Fibroblast of lung (primary cell): ENCODE measurements around the gene AGRN. TPM values are rescaled to one million over a fixed set of nuclear protein-coding genes. Genes with fewer than 3 reads are reported as not detected.

Experiments
- DNase-seq, 2 donors: peaks; one replicate each; pipeline versions ENCODE4 v3.0.0 to v3.0.0-alpha.2; 2010; ENCODE audit warnings: low read depth in 2 of 2
- H2AFZ ChIP-seq: 2 replicates; pipeline ENCODE4 v1.5.1; 2012; ENCODE audit warnings: low read length, control low read depth, inconsistent platforms
- H3K27ac ChIP-seq: 2 replicates; pipeline ENCODE4 v1.5.1; 2011; ENCODE audit warnings: low read length, control low read depth; ENCODE audit not compliant: insufficient read depth
- H3K27me3 ChIP-seq: 2 replicates; pipeline ENCODE4 v1.5.1; 2011; ENCODE audit warnings: mild to moderate bottlenecking, low read length; ENCODE audit not compliant: control insufficient read depth, insufficient read depth
- H3K36me3 ChIP-seq: 2 replicates; pipeline ENCODE4 v1.5.1; 2011; ENCODE audit warnings: low read length; ENCODE audit not compliant: control insufficient read depth, insufficient read depth
- H3K4me1 ChIP-seq: 2 replicates; pipeline ENCODE4 v1.5.1; 2011; ENCODE audit warnings: low read length; ENCODE audit not compliant: control insufficient read depth, insufficient read depth; ENCODE audit errors: extremely low read depth
- H3K4me2 ChIP-seq: 2 replicates; pipeline ENCODE4 v1.5.1; 2011; ENCODE audit warnings: low read length, control low read depth; ENCODE audit not compliant: insufficient read depth; ENCODE audit errors: extremely low read depth
- H3K4me3 ChIP-seq, 4 experiments: fragments of 200-600 bp in 1 of 4; sonication (generic) in 1 of 4; replicated peaks in 1 of 4; 2 replicates each; pipeline ENCODE4 v1.5.1; 2011 to 2016; ENCODE audit warnings: low read length in 4 of 4, low read depth in 3 of 4, mild to moderate bottlenecking in 3 of 4, control low read depth in 2 of 4, inconsistent platforms in 1 of 4, mixed read lengths in 1 of 4; ENCODE audit not compliant: insufficient read depth in 1 of 4; ENCODE audit errors: control extremely low read depth in 1 of 4
- H3K79me2 ChIP-seq: 2 replicates; pipeline ENCODE4 v1.5.1; 2012; ENCODE audit warnings: mild to moderate bottlenecking, low read length, inconsistent platforms; ENCODE audit not compliant: control insufficient read depth, insufficient read depth
- H3K9ac ChIP-seq: 2 replicates; pipeline ENCODE4 v1.5.1; 2011; ENCODE audit warnings: mild to moderate bottlenecking, low read length, control low read depth; ENCODE audit not compliant: insufficient read depth
- H3K9me3 ChIP-seq: 2 replicates; pipeline ENCODE4 v1.5.1; 2012; ENCODE audit warnings: low read depth, low read length; ENCODE audit not compliant: control insufficient read depth, insufficient read depth
- H4K20me1 ChIP-seq: 2 replicates; pipeline ENCODE4 v1.5.1; 2011; ENCODE audit warnings: low read length; ENCODE audit not compliant: control insufficient read depth, insufficient read depth; ENCODE audit errors: extremely low read depth
- EZH2 ChIP-seq: IDR thresholded peaks from 2 replicates; pipeline ENCODE4 v1.5.1; 2012; ENCODE audit warnings: low read length, control low read depth, mild to moderate bottlenecking; ENCODE audit errors: missing control alignments
- polyA plus RNA-seq, 2 donors: library from polyadenylated mRNA; depleted of rRNA in 1 of 2; stranded (reverse) in 1 of 2; unstranded in 1 of 2; fragments of >200 nt; gene quantifications; 2 replicates each; pipeline ENCODE4 v1.2.1, GENCODE V29; 2011 to 2012; ENCODE audit warnings: missing spikeins in 1 of 2
- total RNA-seq: library from RNA; depleted of rRNA; stranded (reverse); fragments of >200 nt; gene quantifications from 2 replicates; pipeline ENCODE4 v1.2.1, GENCODE V29; 2014
- TF ChIP-seq, protein P1 (sequence below), 2 donors: IDR thresholded peaks in 1 of 2; conservative IDR thresholded peaks in 1 of 2; 1 replicate in 1 of 2; 2 replicates in 1 of 2; pipeline ENCODE4 v1.5.1; 2011 to 2012; ENCODE audit warnings: low read length in 2 of 2, control low read depth in 1 of 2, inconsistent platforms in 1 of 2, low read depth in 1 of 2, mild to moderate bottlenecking in 1 of 2

Gene AGRN
- total and polyA plus RNA-seq, 2 donors (not counting 1 experiment from before 2014, with no cell fraction given) = 20.7 to 50.9 TPM

GRCh38 chr1:1085171-1085841 lies 65.4 kb downstream of the AGRN start:
- H3K4me1 ChIP-seq = no peaks in the 10 kb centered on the region
- no peaks in the 10 kb centered on the region for H3K79me2 ChIP-seq
- H3K27me3 ChIP-seq = no peaks in the 10 kb centered on the region
- peaks cover 2% of the 10 kb centered on the region for H3K36me3 ChIP-seq
- H2AFZ ChIP-seq = no peak overlapping the region
- H3K9ac ChIP-seq = no peak overlapping the region
- no peaks in the 10 kb centered on the region for H3K9me3 ChIP-seq
- no peak for TF ChIP-seq EZH2
- TF ChIP-seq, protein P1, sequence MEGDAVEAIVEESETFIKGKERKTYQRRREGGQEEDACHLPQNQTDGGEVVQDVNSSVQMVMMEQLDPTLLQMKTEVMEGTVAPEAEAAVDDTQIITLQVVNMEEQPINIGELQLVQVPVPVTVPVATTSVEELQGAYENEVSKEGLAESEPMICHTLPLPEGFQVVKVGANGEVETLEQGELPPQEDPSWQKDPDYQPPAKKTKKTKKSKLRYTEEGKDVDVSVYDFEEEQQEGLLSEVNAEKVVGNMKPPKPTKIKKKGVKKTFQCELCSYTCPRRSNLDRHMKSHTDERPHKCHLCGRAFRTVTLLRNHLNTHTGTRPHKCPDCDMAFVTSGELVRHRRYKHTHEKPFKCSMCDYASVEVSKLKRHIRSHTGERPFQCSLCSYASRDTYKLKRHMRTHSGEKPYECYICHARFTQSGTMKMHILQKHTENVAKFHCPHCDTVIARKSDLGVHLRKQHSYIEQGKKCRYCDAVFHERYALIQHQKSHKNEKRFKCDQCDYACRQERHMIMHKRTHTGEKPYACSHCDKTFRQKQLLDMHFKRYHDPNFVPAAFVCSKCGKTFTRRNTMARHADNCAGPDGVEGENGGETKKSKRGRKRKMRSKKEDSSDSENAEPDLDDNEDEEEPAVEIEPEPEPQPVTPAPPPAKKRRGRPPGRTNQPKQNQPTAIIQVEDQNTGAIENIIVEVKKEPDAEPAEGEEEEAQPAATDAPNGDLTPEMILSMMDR (conservative IDR thresholded peaks at IDR 0.05 in 1 of 2, IDR thresholded peaks at IDR 0.05 in 1 of 2; ENCODE audit: low read depth in 1 of 2, low read length in 2 of 2) = no peak
- DNase-seq = no peak
- no peak overlapping the region for H3K4me3 ChIP-seq
- no peak overlapping the region for H3K4me2 ChIP-seq
- H4K20me1 ChIP-seq = no peaks in the 10 kb centered on the region
- H3K27ac ChIP-seq = no peak overlapping the region

- H3K36me3 ChIP-seq = peaks cover 2% of the 10 kb centered on the region
- no peak overlapping the region for H3K9ac ChIP-seq
- TF ChIP-seq, protein P1 (conservative IDR thresholded peaks at IDR 0.05 in 1 of 2, IDR thresholded peaks at IDR 0.05 in 1 of 2; ENCODE audit: low read depth in 1 of 2, low read length in 2 of 2) = no peak
- no peak for TF ChIP-seq EZH2
- H3K4me2 ChIP-seq = no peak overlapping the region
- no peak overlapping the region for H3K4me3 ChIP-seq
- H3K9me3 ChIP-seq = no peaks in the 10 kb centered on the region
- no peaks in the 10 kb centered on the region for H3K27me3 ChIP-seq
- no peaks in the 10 kb centered on the region for H4K20me1 ChIP-seq
- H2AFZ ChIP-seq = no peak overlapping the region
- H3K79me2 ChIP-seq = no peaks in the 10 kb centered on the region
- no peak overlapping the region for H3K27ac ChIP-seq
- H3K4me1 ChIP-seq = no peaks in the 10 kb centered on the region
- DNase-seq = no peak
Measured at GRCh38 chr1:1085911-1086841, 66.3 kb downstream of the AGRN start.

- Histone ChIP-seq H3K4me2 (no peak overlapping the region), H3K79me2 (no peaks in the 10 kb centered on the region), H3K4me1 (no peaks in the 10 kb centered on the region), H2AFZ (no peak overlapping the region), H3K9me3 (no peaks in the 10 kb centered on the region), H3K4me3 (no peak overlapping the region), H3K9ac (no peak overlapping the region), H3K36me3 (peaks cover 2% of the 10 kb centered on the region), H3K27ac (no peak overlapping the region), H4K20me1 (no peaks in the 10 kb centered on the region), H3K27me3 (no peaks in the 10 kb centered on the region)
- no peak for DNase-seq
- no peak for TF ChIP-seq EZH2
- TF ChIP-seq, protein P1 (conservative IDR thresholded peaks at IDR 0.05 in 1 of 2, IDR thresholded peaks at IDR 0.05 in 1 of 2; ENCODE audit: low read depth in 1 of 2, low read length in 2 of 2) = no peak
Measured at GRCh38 chr1:1086911-1087341, 67.0 kb downstream of the AGRN start.
